Dedifferentiated amniotic fluid mesenchymal stem cell (primary cell): ENCODE measurements around the gene TRIM67.
"Not testable (repeated sequence)": the region's sequence is repeated elsewhere in the genome, so short reads cannot be mapped to it uniquely, and the experiment has no call there.

Experiments used
- DNase-seq: peaks from one replicate; pipeline ENCODE4 v3.0.0-alpha.2; 2016; ENCODE audit errors: extremely low spot score

The TRIM67 gene

GRCh38 chr1:231203259-231204057, 41.6 kb downstream of the TRIM67 start:
- DNase-seq: no peak

- DNase-seq: no peak
Observed at GRCh38 chr1:231206856-231207255, 45.0 kb downstream of the TRIM67 start.

GRCh38 chr1:231207437-231207836, 45.6 kb downstream of the TRIM67 start:
- DNase-seq: no peak

- no peak for DNase-seq
Observed at GRCh38 chr1:231208980-231209379, 47.1 kb downstream of the TRIM67 start.

- no peak for DNase-seq
Observed at GRCh38 chr1:231209531-231209930, 47.7 kb downstream of the TRIM67 start.

- no peak for DNase-seq
Observed at GRCh38 chr1:231210126-231210525, 48.3 kb downstream of the TRIM67 start.

GRCh38 chr1:231211005-231211857, 49.4 kb downstream of the TRIM67 start:
- DNase-seq: peak; percentile 50

GRCh38 chr1:231212301-231212700, 50.4 kb downstream of the TRIM67 start:
- not testable (repeated sequence) for DNase-seq

- no peak for DNase-seq
Observed at GRCh38 chr1:231213831-231214573, 52.1 kb downstream of the TRIM67 start.

- no peak for DNase-seq
Observed at GRCh38 chr1:231214918-231215680, 53.2 kb downstream of the TRIM67 start.

- no peak for DNase-seq
Observed at GRCh38 chr1:231215681-231216385, 54.0 kb downstream of the TRIM67 start.

GRCh38 chr1:231216498-231216897, 54.6 kb downstream of the TRIM67 start:
- DNase-seq: no peak

GRCh38 chr1:231217056-231217455, 55.2 kb downstream of the TRIM67 start:
- no peak for DNase-seq

- no peak for DNase-seq
Observed at GRCh38 chr1:231218078-231218477, 56.2 kb downstream of the TRIM67 start.

GRCh38 chr1:231219422-231220401, 57.9 kb downstream of the TRIM67 start:
- no peak for DNase-seq

- no peak for DNase-seq
Observed at GRCh38 chr1:231220801-231221200, 58.9 kb downstream of the TRIM67 start.

- DNase-seq: no peak
Observed at GRCh38 chr1:231226156-231226555, 64.3 kb downstream of the TRIM67 start.

- no peak for DNase-seq
Observed at GRCh38 chr1:231231511-231231910, 69.7 kb downstream of the TRIM67 start.

GRCh38 chr1:231232870-231233734, 71.2 kb downstream of the TRIM67 start:
- DNase-seq: no peak
